Measurements from ENCODE around the gene FGF9. TPM values are rescaled to one million over a fixed set of nuclear protein-coding genes. Genes with fewer than 3 reads are reported as not detected.

FGF9 gene
- total and polyA plus RNA-seq, 2 donors (not counting 1 experiment from before 2014, with no cell fraction given): 0.13 to 3.0 TPM

DNA sequence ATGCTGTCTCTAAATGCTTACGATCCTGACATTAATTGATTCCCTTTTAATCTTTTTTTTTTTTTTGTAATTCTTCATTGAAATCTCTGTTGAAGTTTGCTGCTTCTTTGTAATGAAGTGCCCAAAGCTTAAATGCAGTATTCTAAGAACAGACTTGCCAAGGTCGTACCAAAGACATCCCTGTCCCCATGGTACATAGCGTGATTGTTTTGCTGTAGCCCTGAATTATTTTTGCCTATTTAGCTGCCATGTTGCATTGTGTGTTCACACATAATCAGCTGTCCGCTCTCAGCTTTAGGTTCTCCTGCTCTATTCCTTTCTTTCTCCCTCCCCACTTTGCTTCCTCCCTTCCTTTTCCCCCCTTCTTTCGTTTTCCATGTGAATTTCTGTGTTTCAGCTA lies 21.1 kb downstream of the FGF9 start:
- no peaks in the 10 kb centered on the region for H3K9me3 Mint-ChIP-seq (ENCODE audit: insufficient read depth)
- ChIA-PET POLR2A (no interaction called here), CTCF (interaction anchor here (0.6 to 2.0 kb wide), 2 partner anchors 54 to 608 kb away, joined by 4 to 7 read pairs; no protein-coding TSS in a partner anchor)
- H3K36me3 ChIP-seq (replicated peaks in 1 of 2; ENCODE audit: control extremely low read depth in 1 of 2, control insufficient read depth in 1 of 2, extremely low read depth in 1 of 2, insufficient read depth in 2 of 2, low read length in 1 of 2): no peaks in the 10 kb centered on the region
- no peaks in the 10 kb centered on the region for H3K79me2 ChIP-seq (ENCODE audit: control insufficient read depth, insufficient read depth, low read length)
- H3K27me3 ChIP-seq (replicated peaks in 1 of 4; ENCODE audit: control extremely low read depth in 1 of 4, control insufficient read depth in 3 of 4, insufficient read depth in 4 of 4, low read length in 3 of 4): peaks cover 0 to 7% (median 4%) of the 10 kb centered on the region in 4 experiments
- H2AFZ ChIP-seq (ENCODE audit: insufficient read depth, low read depth, low read length, poor library complexity, severe bottlenecking): no peak overlapping the region
- intact Hi-C loops (cut with micrococcal nuclease): no loop called here
- DNase-seq (no peak), ATAC-seq (ENCODE audit: low read depth) (no peak)
- no peak overlapping the region for H3K9ac ChIP-seq (ENCODE audit: low read length)
- no peak overlapping the region for H3K4me3 ChIP-seq (ENCODE audit: control extremely low read depth in 1 of 5, extremely low read depth in 1 of 5, insufficient read depth in 1 of 5, low read depth in 2 of 5, low read length in 4 of 5)
- H3K27ac ChIP-seq (ENCODE audit: low read length in 2 of 2): no peak overlapping the region
- no peaks in the 10 kb centered on the region for H3K9me3 ChIP-seq (ENCODE audit: control extremely low read depth in 1 of 3, control insufficient read depth in 2 of 3, insufficient read depth in 1 of 3, low read length in 2 of 3)
- TF ChIP-seq EZH2 (IDR thresholded peaks at IDR 0.05; ENCODE audit: borderline replicate concordance, insufficient read depth, low read depth, low read length, poor library complexity, severe bottlenecking): no peak
- TF ChIP-seq, protein P1, sequence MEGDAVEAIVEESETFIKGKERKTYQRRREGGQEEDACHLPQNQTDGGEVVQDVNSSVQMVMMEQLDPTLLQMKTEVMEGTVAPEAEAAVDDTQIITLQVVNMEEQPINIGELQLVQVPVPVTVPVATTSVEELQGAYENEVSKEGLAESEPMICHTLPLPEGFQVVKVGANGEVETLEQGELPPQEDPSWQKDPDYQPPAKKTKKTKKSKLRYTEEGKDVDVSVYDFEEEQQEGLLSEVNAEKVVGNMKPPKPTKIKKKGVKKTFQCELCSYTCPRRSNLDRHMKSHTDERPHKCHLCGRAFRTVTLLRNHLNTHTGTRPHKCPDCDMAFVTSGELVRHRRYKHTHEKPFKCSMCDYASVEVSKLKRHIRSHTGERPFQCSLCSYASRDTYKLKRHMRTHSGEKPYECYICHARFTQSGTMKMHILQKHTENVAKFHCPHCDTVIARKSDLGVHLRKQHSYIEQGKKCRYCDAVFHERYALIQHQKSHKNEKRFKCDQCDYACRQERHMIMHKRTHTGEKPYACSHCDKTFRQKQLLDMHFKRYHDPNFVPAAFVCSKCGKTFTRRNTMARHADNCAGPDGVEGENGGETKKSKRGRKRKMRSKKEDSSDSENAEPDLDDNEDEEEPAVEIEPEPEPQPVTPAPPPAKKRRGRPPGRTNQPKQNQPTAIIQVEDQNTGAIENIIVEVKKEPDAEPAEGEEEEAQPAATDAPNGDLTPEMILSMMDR (IDR thresholded peaks at IDR 0.05): no peak
- H3K27ac Mint-ChIP-seq: no peak overlapping the region
- H3K27me3 Mint-ChIP-seq: peaks cover 35% of the 10 kb centered on the region
- 100% methylated on average over 2 of the region's 5 CpGs for WGBS (ENCODE audit: insufficient coverage)
- no peaks in the 10 kb centered on the region for H4K20me1 ChIP-seq (ENCODE audit: control insufficient read depth, insufficient read depth, low read length, poor library complexity, severe bottlenecking)
- no peak overlapping the region for H3K4me2 ChIP-seq (replicated peaks; ENCODE audit: low read depth, low read length, poor library complexity, severe bottlenecking)
- peaks cover 4% of the 10 kb centered on the region for H3K4me1 Mint-ChIP-seq
- H3K4me1 ChIP-seq (ENCODE audit: control insufficient read depth in 2 of 2, insufficient read depth in 2 of 2, low read length in 2 of 2): peaks cover 0 to 5% of the 10 kb centered on the region in 2 donors
- H3K4me3 Mint-ChIP-seq: no peak overlapping the region

DNA sequence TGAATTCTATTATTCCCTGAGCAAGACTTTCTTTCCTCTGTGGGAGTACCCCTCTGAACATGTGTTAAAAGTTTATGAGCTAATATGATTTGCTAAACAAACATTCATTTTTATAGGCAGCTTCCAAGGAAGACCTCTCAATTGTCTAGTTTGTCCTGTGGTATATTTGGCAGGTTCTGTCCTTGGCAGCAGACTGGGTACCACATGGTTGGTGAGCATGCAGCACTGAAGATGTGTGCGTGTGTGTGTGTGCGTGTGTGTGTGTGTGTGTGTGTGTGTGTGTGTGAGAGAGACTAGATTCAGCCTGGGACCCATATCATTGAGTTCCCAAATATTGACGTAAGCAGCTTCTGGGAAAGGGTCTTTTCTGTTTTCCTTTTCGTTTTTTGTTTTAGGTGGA lies 24.0 kb downstream of the FGF9 start:
- H3K27ac ChIP-seq (ENCODE audit: low read length in 2 of 2): no peak overlapping the region
- no peaks in the 10 kb centered on the region for H4K20me1 ChIP-seq (ENCODE audit: control insufficient read depth, insufficient read depth, low read length, poor library complexity, severe bottlenecking)
- ChIA-PET CTCF (no interaction called here), POLR2A (no interaction called here)
- no peaks in the 10 kb centered on the region for H3K9me3 ChIP-seq (ENCODE audit: control extremely low read depth in 1 of 3, control insufficient read depth in 2 of 3, insufficient read depth in 1 of 3, low read length in 2 of 3)
- Mint-ChIP-seq H3K4me1 (peaks cover 4% of the 10 kb centered on the region), H3K27ac (no peak overlapping the region), H3K27me3 (peaks cover 29% of the 10 kb centered on the region), H3K4me3 (no peak overlapping the region), H3K9me3 (ENCODE audit: insufficient read depth) (no peaks in the 10 kb centered on the region)
- H3K4me3 ChIP-seq (ENCODE audit: control extremely low read depth in 1 of 5, extremely low read depth in 1 of 5, insufficient read depth in 1 of 5, low read depth in 2 of 5, low read length in 4 of 5): no peak overlapping the region
- no peak for TF ChIP-seq EZH2 (IDR thresholded peaks at IDR 0.05; ENCODE audit: borderline replicate concordance, insufficient read depth, low read depth, low read length, poor library complexity, severe bottlenecking)
- TF ChIP-seq, protein P1 (IDR thresholded peaks at IDR 0.05): no peak
- H3K36me3 ChIP-seq (replicated peaks in 1 of 2; ENCODE audit: control extremely low read depth in 1 of 2, control insufficient read depth in 1 of 2, extremely low read depth in 1 of 2, insufficient read depth in 2 of 2, low read length in 1 of 2): no peaks in the 10 kb centered on the region
- intact Hi-C loops (cut with micrococcal nuclease): no loop called here
- WGBS (ENCODE audit: insufficient coverage): 88% methylated on average over 2 of the region's 4 CpGs
- peaks cover 0 to 5% of the 10 kb centered on the region in 2 donors for H3K4me1 ChIP-seq (ENCODE audit: control insufficient read depth in 2 of 2, insufficient read depth in 2 of 2, low read length in 2 of 2)
- ATAC-seq (ENCODE audit: low read depth) (no peak), DNase-seq (no peak)
- no peak overlapping the region for H2AFZ ChIP-seq (ENCODE audit: insufficient read depth, low read depth, low read length, poor library complexity, severe bottlenecking)
- H3K4me2 ChIP-seq (replicated peaks; ENCODE audit: low read depth, low read length, poor library complexity, severe bottlenecking): no peak overlapping the region
- no peaks in the 10 kb centered on the region for H3K79me2 ChIP-seq (ENCODE audit: control insufficient read depth, insufficient read depth, low read length)
- peaks cover 0 to 7% (median 1%) of the 10 kb centered on the region in 4 experiments for H3K27me3 ChIP-seq (replicated peaks in 1 of 4; ENCODE audit: control extremely low read depth in 1 of 4, control insufficient read depth in 3 of 4, insufficient read depth in 4 of 4, low read length in 3 of 4)
- no peak overlapping the region for H3K9ac ChIP-seq (ENCODE audit: low read length)
